A549 (cell line): ENCODE results near the gene PPM1L.

Experiments used
- BHLHE40 ChIP-seq: IDR thresholded peaks from 2 replicates; pipeline ENCODE4 v1.6.1; 2012; ENCODE audit warnings: low read depth, low read length, inconsistent platforms
- CEBPB ChIP-seq, 2 experiments: fragments of >200 bp in 1 of 2; sonication (Bioruptor Twin) in 1 of 2; formaldehyde crosslinking in 1 of 2; IDR thresholded peaks; 2 replicates each; pipeline ENCODE4 v1.6.1; 2012 to 2016
- CTCF ChIP-seq: fragments of >200 bp; sonication (Bioruptor Twin); formaldehyde crosslinking; IDR thresholded peaks from 3 replicates; pipeline ENCODE4 v1.5.1; 2016
- EP300 ChIP-seq, 2 experiments: fragments of >200 bp; sonication (Bioruptor Twin); formaldehyde crosslinking; IDR thresholded peaks; 2 replicates in 1 of 2; 3 replicates in 1 of 2; pipeline ENCODE4 v1.6.1; 2016 to 2017
- MAX ChIP-seq: IDR thresholded peaks from 2 replicates; pipeline ENCODE4 v1.6.1; 2012
- MAZ ChIP-seq: fragments of 150-350 bp; IDR thresholded peaks from 2 replicates; pipeline ENCODE4 v1.6.1; 2014; ENCODE audit warnings: antibody characterized with exemption, low read depth, low read length, borderline replicate concordance
- POLR2A ChIP-seq: IDR thresholded peaks from 2 replicates; pipeline ENCODE4 v1.6.1; 2012; ENCODE audit warnings: mild to moderate bottlenecking, low read length
- SMC3 ChIP-seq: fragments of >200 bp; sonication (Bioruptor Twin); formaldehyde crosslinking; IDR thresholded peaks from 3 replicates; pipeline ENCODE4 v1.6.1; 2018; ENCODE audit warnings: inconsistent platforms
- USF2 ChIP-seq: fragments of 450-650 bp; IDR thresholded peaks from 2 replicates; pipeline ENCODE4 v1.6.1; 2014; ENCODE audit warnings: antibody characterized with exemption

GRCh38 chr3:160870327-160870726 is 114.3 kb downstream of the PPM1L start:
- TF ChIP-seq CTCF (no peak), POLR2A (no peak), BHLHE40 (no peak), MAX (no peak), SMC3 (no peak), EP300 (IDR thresholded peaks at IDR 0.05) (no peak), MAZ (no peak), CEBPB (IDR thresholded peaks at IDR 0.05) (no peak), USF2 (no peak)
